ENCODE data around the gene SPNS1.
"Not testable (repeated sequence)": the region's sequence is repeated elsewhere in the genome, so short reads cannot be mapped to it uniquely, and the experiment has no call there.

SPNS1 gene

GRCh38 chr16:28974437-28975157, at the start of gene SPNS1:
SPNS1 (plus strand) TSS chr16:28974778; CDS start chr16:28975152, 374 bp downstream.
- peak; percentile 96 to 97 for DNase-seq

GRCh38 chr16:28925386-28926228, 49.0 kb upstream of the SPNS1 start:
- DNase-seq, result peak; percentile 66

GRCh38 chr16:28926284-28926683, 48.3 kb upstream of the SPNS1 start:
- not testable (repeated sequence) for DNase-seq

- no peak for DNase-seq
These were observed 46.8 kb upstream of the SPNS1 start for GRCh38 chr16:28927815-28928214.

- no peak for DNase-seq
These were observed 44.4 kb upstream of the SPNS1 start for GRCh38 chr16:28930203-28930602.

- DNase-seq, result no peak
These were observed 43.9 kb upstream of the SPNS1 start for GRCh38 chr16:28930652-28931051.

- no peak for DNase-seq
These were observed 42.8 kb upstream of the SPNS1 start, which contains the start of gene CD19 for GRCh38 chr16:28931801-28932225. CD19 (plus strand) TSS chr16:28931971; CDS start chr16:28932001, 30 bp downstream.

- no peak for DNase-seq
These were observed 42.0 kb upstream of the SPNS1 start for GRCh38 chr16:28932339-28933141.

- no peak for DNase-seq
These were observed 41.4 kb upstream of the SPNS1 start for GRCh38 chr16:28933171-28933570.

GRCh38 chr16:28935346-28935745, 39.2 kb upstream of the SPNS1 start:
- DNase-seq, result no peak

GRCh38 chr16:28935924-28936783, 38.4 kb upstream of the SPNS1 start:
- DNase-seq, result peak; percentile 95 to 99

- no peak for DNase-seq
These were observed 37.8 kb upstream of the SPNS1 start for GRCh38 chr16:28936784-28937155.

- DNase-seq, result no peak
These were observed 37.2 kb upstream of the SPNS1 start for GRCh38 chr16:28937222-28937876.

GRCh38 chr16:28938721-28939120, 35.9 kb upstream of the SPNS1 start:
- no peak for DNase-seq

GRCh38 chr16:28939825-28940224, 34.8 kb upstream of the SPNS1 start:
- not testable (repeated sequence) for DNase-seq

- no peak for DNase-seq
These were observed 31.3 kb upstream of the SPNS1 start for GRCh38 chr16:28943281-28943680.

- no peak for DNase-seq
These were observed 27.9 kb upstream of the SPNS1 start for GRCh38 chr16:28946681-28947080.

GRCh38 chr16:28950648-28951409, 23.7 kb upstream of the SPNS1 start, which contains the start of gene NFATC2IP:
NFATC2IP (plus strand) TSS chr16:28950937; CDS start chr16:28951012, 75 bp downstream.
- DNase-seq, result peak; percentile 100

GRCh38 chr16:28951410-28951943, 23.1 kb upstream of the SPNS1 start:
- no peak for DNase-seq

- peak; percentile 30 to 81 for DNase-seq
These were observed 16.4 kb upstream of the SPNS1 start for GRCh38 chr16:28958216-28958615.

Data from inflammatory macrophage treated with lipopolysaccharide for 1 hour (primary cell).